GM19328 (cell line): ENCODE data around the gene TRPM5.

Experiments used
- ATAC-seq: cut with Tn5 transposase; IDR thresholded peaks from one replicate; pipeline ENCODE4 v1.9.1; 2021; ENCODE audit warnings: mild to moderate bottlenecking, moderate library complexity; ENCODE audit not compliant: unreplicated experiment

The TRPM5 gene

GRCh38 chr11:2471048-2471803 is 26.9 kb upstream of the TRPM5 start:
- ATAC-seq = no peak

GRCh38 chr11:2470495-2470894 is 26.2 kb upstream of the TRPM5 start:
- no peak for ATAC-seq

GRCh38 chr11:2468363-2469235 is 24.3 kb upstream of the TRPM5 start:
- ATAC-seq = no peak

GRCh38 chr11:2467695-2468055 is 23.4 kb upstream of the TRPM5 start:
- ATAC-seq = no peak

GRCh38 chr11:2466869-2467694 is 22.8 kb upstream of the TRPM5 start:
- no peak for ATAC-seq

GRCh38 chr11:2466069-2466801 is 21.9 kb upstream of the TRPM5 start:
- ATAC-seq = no peak

GRCh38 chr11:2465202-2466068 is 21.1 kb upstream of the TRPM5 start:
- ATAC-seq = no peak

- ATAC-seq = no peak
These were observed 20.3 kb upstream of the TRPM5 start for GRCh38 chr11:2464451-2465165.

GRCh38 chr11:2463766-2464277 is 19.5 kb upstream of the TRPM5 start:
- ATAC-seq = no peak

GRCh38 chr11:2462986-2463765 is 18.9 kb upstream of the TRPM5 start:
- ATAC-seq = no peak

- no peak for ATAC-seq
These were observed 18.2 kb upstream of the TRPM5 start for GRCh38 chr11:2462543-2462985.

GRCh38 chr11:2461956-2462542 is 17.7 kb upstream of the TRPM5 start:
- ATAC-seq = no peak

GRCh38 chr11:2461253-2461955 is 17.1 kb upstream of the TRPM5 start:
- ATAC-seq = no peak

GRCh38 chr11:2460540-2461252 is 16.4 kb upstream of the TRPM5 start:
- ATAC-seq = no peak

- no peak for ATAC-seq
These were observed 15.7 kb upstream of the TRPM5 start for GRCh38 chr11:2459796-2460531.
